Subcutaneous abdominal adipose tissue (tissue), 5 donors: ENCODE data around the gene ARL6IP5.
A peak's percentile ranks its signal among the peaks of the same experiment; 100 is the strongest.

Source experiments
- H3K27ac ChIP-seq: one replicate; pipeline ENCODE4 v1.7.0; 2013; ENCODE audit warnings: low read depth, mild to moderate bottlenecking, inconsistent platforms, low read length, moderate library complexity
- H3K27me3 ChIP-seq, 5 donors: one replicate each; pipeline ENCODE4 v1.7.0; 2013; ENCODE audit warnings: low read length in 5 of 5, inconsistent platforms in 1 of 5; ENCODE audit not compliant: control insufficient read depth in 5 of 5, insufficient read depth in 4 of 5
- H3K36me3 ChIP-seq, 5 donors: one replicate each; pipeline ENCODE4 v1.7.0; 2013; ENCODE audit warnings: low read length in 5 of 5; ENCODE audit not compliant: control insufficient read depth in 5 of 5, insufficient read depth in 5 of 5
- H3K4me1 ChIP-seq, 5 donors: one replicate each; pipeline ENCODE4 v1.7.0; 2013; ENCODE audit warnings: low read length in 5 of 5, mild to moderate bottlenecking in 3 of 5, moderate library complexity in 1 of 5; ENCODE audit not compliant: control insufficient read depth in 5 of 5, insufficient read depth in 5 of 5
- H3K4me3 ChIP-seq, 5 donors: one replicate each; pipeline ENCODE4 v1.7.0; 2013; ENCODE audit warnings: low read length in 5 of 5, low read depth in 1 of 5
- H3K9ac ChIP-seq, 5 donors: one replicate each; pipeline ENCODE4 v1.7.0; 2013; ENCODE audit warnings: low read length in 5 of 5, mild to moderate bottlenecking in 4 of 5, moderate library complexity in 3 of 5
- H3K9me3 ChIP-seq, 5 donors: one replicate each; pipeline ENCODE4 v1.7.0; 2013; ENCODE audit warnings: low read length in 5 of 5; ENCODE audit not compliant: control insufficient read depth in 5 of 5
- donor health status: healthy.
- donor health status: healthy.
- donor health status: healthy.
- donor health status: healthy.
- donor health status: healthy.

Gene ARL6IP5

GRCh38 chr3:69097407-69098086 is 12.8 kb downstream of the ARL6IP5 start:
- Histone ChIP-seq H3K4me1 (peaks cover 2 to 54% (median 30%) of the 10 kb centered on the region in 5 donors), H3K4me3 (no peak overlapping the region), H3K27ac (peak overlapping the region; percentile 23), H3K36me3 (peaks cover 6 to 20% (median 9%) of the 10 kb centered on the region in 5 donors), H3K9ac (no peak overlapping the region), H3K27me3 (no peaks in the 10 kb centered on the region), H3K9me3 (no peaks in the 10 kb centered on the region)

- Histone ChIP-seq H3K9me3 (no peaks in the 10 kb centered on the region), H3K4me1 (peaks cover 0 to 34% (median 11%) of the 10 kb centered on the region in 5 donors), H3K9ac (no peak overlapping the region), H3K27ac (peak overlapping the region; percentile 9), H3K4me3 (no peak overlapping the region), H3K27me3 (no peaks in the 10 kb centered on the region), H3K36me3 (peaks cover 23 to 40% (median 25%) of the 10 kb centered on the region in 5 donors)
These were observed 14.8 kb downstream of the ARL6IP5 start for GRCh38 chr3:69099576-69099975.

GRCh38 chr3:69102384-69102783 is 17.6 kb downstream of the ARL6IP5 start:
- no peaks in the 10 kb centered on the region for H3K27me3 ChIP-seq
- peaks cover 0 to 27% (median 11%) of the 10 kb centered on the region in 5 donors for H3K4me1 ChIP-seq
- no peaks in the 10 kb centered on the region for H3K9me3 ChIP-seq
- no peak overlapping the region for H3K27ac ChIP-seq
- H3K36me3 ChIP-seq = peaks cover 24 to 42% (median 38%) of the 10 kb centered on the region in 5 donors
- H3K4me3 ChIP-seq = no peak overlapping the region
- H3K9ac ChIP-seq = no peak overlapping the region

GRCh38 chr3:69103123-69103522 is 18.4 kb downstream of the ARL6IP5 start:
- Histone ChIP-seq H3K4me3 (no peak overlapping the region), H3K36me3 (peaks cover 24 to 42% (median 38%) of the 10 kb centered on the region in 5 donors), H3K9me3 (no peaks in the 10 kb centered on the region), H3K27me3 (no peaks in the 10 kb centered on the region), H3K4me1 (peaks cover 0 to 22% (median 11%) of the 10 kb centered on the region in 5 donors), H3K27ac (no peak overlapping the region), H3K9ac (no peak overlapping the region)

- H3K27me3 ChIP-seq = no peaks in the 10 kb centered on the region
- H3K9ac ChIP-seq = no peak overlapping the region
- H3K36me3 ChIP-seq = peaks cover 24 to 42% (median 38%) of the 10 kb centered on the region in 5 donors
- no peaks in the 10 kb centered on the region for H3K9me3 ChIP-seq
- no peak overlapping the region for H3K4me3 ChIP-seq
- H3K4me1 ChIP-seq = peaks cover 0 to 22% (median 11%) of the 10 kb centered on the region in 5 donors
- H3K27ac ChIP-seq = peak overlapping the region; percentile 74
These were observed 19.8 kb downstream of the ARL6IP5 start for GRCh38 chr3:69104586-69104985.

GRCh38 chr3:69105320-69105719 is 20.6 kb downstream of the ARL6IP5 start:
- Histone ChIP-seq H3K36me3 (peaks cover 24 to 42% (median 35%) of the 10 kb centered on the region in 5 donors), H3K4me1 (peaks cover 0 to 20% (median 9%) of the 10 kb centered on the region in 5 donors), H3K27ac (peak overlapping the region; percentile 74)

GRCh38 chr3:69107841-69108240 is 23.1 kb downstream of the ARL6IP5 start:
- peaks cover 0 to 11% (median 9%) of the 10 kb centered on the region in 5 donors for H3K4me1 ChIP-seq
- no peaks in the 10 kb centered on the region for H3K9me3 ChIP-seq
- no peak overlapping the region for H3K9ac ChIP-seq
- H3K4me3 ChIP-seq = no peak overlapping the region
- peaks cover 12 to 30% (median 19%) of the 10 kb centered on the region in 5 donors for H3K36me3 ChIP-seq
- no peaks in the 10 kb centered on the region for H3K27me3 ChIP-seq
- H3K27ac ChIP-seq = no peak overlapping the region

More at GRCh38 chr3:69105320-69105719, 20.6 kb downstream of the ARL6IP5 start:
- no peak overlapping the region for H3K9ac ChIP-seq
- H3K27me3 ChIP-seq = no peaks in the 10 kb centered on the region
- H3K9me3 ChIP-seq = no peaks in the 10 kb centered on the region
- H3K4me3 ChIP-seq = no peak overlapping the region

- H3K4me3 ChIP-seq = no peak overlapping the region
- no peak overlapping the region for H3K9ac ChIP-seq
- no peaks in the 10 kb centered on the region for H3K27me3 ChIP-seq
- no peaks in the 10 kb centered on the region for H3K9me3 ChIP-seq
- H3K4me1 ChIP-seq = peaks cover 0 to 15% (median 9%) of the 10 kb centered on the region in 5 donors
- H3K36me3 ChIP-seq = peaks cover 5 to 20% (median 9%) of the 10 kb centered on the region in 5 donors
- no peak overlapping the region for H3K27ac ChIP-seq
These were observed 24.1 kb downstream of the ARL6IP5 start for GRCh38 chr3:69108811-69109210.

- Histone ChIP-seq H3K27me3 (no peaks in the 10 kb centered on the region), H3K9me3 (no peaks in the 10 kb centered on the region), H3K4me3 (no peak overlapping the region), H3K4me1 (peaks cover 0 to 8% (median 0%) of the 10 kb centered on the region in 5 donors), H3K36me3 (peaks cover 0 to 4% (median 0%) of the 10 kb centered on the region in 5 donors), H3K27ac (no peak overlapping the region), H3K9ac (no peak overlapping the region)
These were observed 26.3 kb downstream of the ARL6IP5 start for GRCh38 chr3:69110941-69111546.

- Histone ChIP-seq H3K27ac (no peak overlapping the region), H3K9me3 (no peaks in the 10 kb centered on the region), H3K4me1 (peaks cover 0 to 10% (median 0%) of the 10 kb centered on the region in 5 donors)
These were observed 28.8 kb downstream of the ARL6IP5 start for GRCh38 chr3:69113536-69113935.

More at GRCh38 chr3:69113536-69113935, 28.8 kb downstream of the ARL6IP5 start:
- Histone ChIP-seq H3K9ac (no peak overlapping the region), H3K27me3 (no peaks in the 10 kb centered on the region), H3K36me3 (no peaks in the 10 kb centered on the region), H3K4me3 (no peak overlapping the region)
